ENCODE data around the gene NRL. TPM values are rescaled to one million over a fixed set of nuclear protein-coding genes. Genes with fewer than 3 reads are reported as not detected.

Gene NRL
- total RNA-seq, 2 donors from 2014 or later, result 0.88 to 2.7 TPM

DNA sequence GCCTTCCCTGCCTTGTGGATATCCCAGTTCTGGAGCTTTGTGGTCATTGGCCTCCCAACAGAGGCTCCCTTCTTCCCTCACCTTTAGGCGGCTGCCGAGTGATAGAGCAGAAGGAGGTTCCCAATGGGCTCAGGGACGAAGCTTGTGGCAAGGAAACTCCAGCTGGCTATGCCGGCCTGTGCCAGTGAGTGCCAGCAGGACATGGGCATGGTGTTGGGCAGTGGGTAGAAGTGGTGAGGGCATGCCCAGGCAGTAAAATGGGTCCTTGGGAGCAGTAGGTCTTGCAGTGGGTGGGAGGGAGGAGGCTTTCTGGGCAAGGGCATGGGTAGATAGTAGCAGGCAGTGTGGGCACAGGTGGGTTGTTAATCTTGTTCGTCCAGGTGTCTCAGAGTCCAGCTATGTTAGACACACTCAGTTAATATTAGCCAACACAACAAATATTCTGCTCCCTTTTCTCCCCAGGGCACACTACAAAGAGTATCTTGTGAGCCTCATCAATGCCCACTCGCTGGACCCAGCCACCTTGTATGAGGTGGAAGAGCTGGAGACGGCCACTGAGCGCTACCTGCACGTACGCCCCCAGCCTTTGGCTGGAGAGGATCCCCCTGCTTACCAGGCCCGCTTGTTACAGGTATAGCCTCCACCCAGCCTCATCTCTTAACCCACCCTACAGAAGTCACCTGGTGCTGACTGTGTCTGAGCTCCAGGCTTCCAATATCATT is 45.2 kb upstream of the NRL start:
- Histone ChIP-seq H3K9ac (ENCODE audit: low read depth in 2 of 2, low read length in 2 of 2) (no peak overlapping the region), H3K9me3 (no peaks in the 10 kb centered on the region), H3K27ac (peak overlapping the region; percentile 98), H3K36me3 (peaks cover 25% of the 10 kb centered on the region), H3K27me3 (no peaks in the 10 kb centered on the region), H3K4me3 (no peak overlapping the region), H3K4me1 (peaks cover 13% of the 10 kb centered on the region)
- intact Hi-C loops (cut with DNase I), result no loop called here
- DNase-seq, result no peak
- TF ChIP-seq CTCF (IDR thresholded peaks at IDR 0.05), result no peak

DNA sequence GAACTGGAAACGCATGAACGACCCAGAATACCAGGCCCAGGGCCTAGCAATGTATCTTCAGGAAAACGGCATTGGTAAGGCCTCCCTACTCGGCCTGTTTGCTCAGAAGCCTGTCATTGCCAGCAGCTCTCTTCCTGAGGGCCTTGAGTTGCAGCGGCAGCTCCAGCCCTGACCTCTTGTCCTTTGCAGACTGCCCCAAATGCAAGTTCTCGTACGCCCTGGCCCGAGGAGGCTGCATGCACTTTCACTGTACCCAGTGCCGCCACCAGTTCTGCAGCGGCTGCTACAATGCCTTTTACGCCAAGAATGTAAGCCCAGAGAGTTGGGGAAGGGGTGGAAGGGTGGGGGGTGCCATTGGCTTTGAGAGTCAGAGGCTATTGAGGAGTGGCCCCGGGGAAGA is 42.6 kb upstream of the NRL start:
- peaks cover 10% of the 10 kb centered on the region for H3K36me3 ChIP-seq
- no peak overlapping the region for H3K4me3 ChIP-seq
- no peak for TF ChIP-seq CTCF (IDR thresholded peaks at IDR 0.05)
- peaks cover 4% of the 10 kb centered on the region for H3K4me1 ChIP-seq
- DNase-seq, result no peak
- H3K27ac ChIP-seq, result no peak overlapping the region
- H3K9ac ChIP-seq (ENCODE audit: low read depth in 2 of 2, low read length in 2 of 2), result no peak overlapping the region
- H3K27me3 ChIP-seq, result no peaks in the 10 kb centered on the region
- H3K9me3 ChIP-seq, result no peaks in the 10 kb centered on the region
- intact Hi-C loops (cut with DNase I), result no loop called here

- Histone ChIP-seq H3K27ac (no peak overlapping the region), H3K4me3 (no peak overlapping the region), H3K27me3 (no peaks in the 10 kb centered on the region), H3K36me3 (peaks cover 12% of the 10 kb centered on the region), H3K9ac (ENCODE audit: low read depth in 2 of 2, low read length in 2 of 2) (no peak overlapping the region), H3K4me1 (no peaks in the 10 kb centered on the region), H3K9me3 (no peaks in the 10 kb centered on the region)
- intact Hi-C loops (cut with DNase I), result no loop called here
- no peak for DNase-seq
- no peak for TF ChIP-seq CTCF (IDR thresholded peaks at IDR 0.05)
Observed at GRCh38 chr14:24156840-24157239, 42.1 kb upstream of the NRL start.

- Histone ChIP-seq H3K9me3 (no peaks in the 10 kb centered on the region), H3K4me1 (no peaks in the 10 kb centered on the region), H3K9ac (ENCODE audit: low read depth in 2 of 2, low read length in 2 of 2) (no peak overlapping the region), H3K36me3 (peaks cover 27% of the 10 kb centered on the region), H3K27ac (no peak overlapping the region), H3K4me3 (no peak overlapping the region), H3K27me3 (no peaks in the 10 kb centered on the region)
- TF ChIP-seq CTCF (IDR thresholded peaks at IDR 0.05), result no peak
- intact Hi-C loops (cut with DNase I), result no loop called here
- DNase-seq, result no peak
Observed at GRCh38 chr14:24155100-24155499, 40.4 kb upstream of the NRL start.

DNA sequence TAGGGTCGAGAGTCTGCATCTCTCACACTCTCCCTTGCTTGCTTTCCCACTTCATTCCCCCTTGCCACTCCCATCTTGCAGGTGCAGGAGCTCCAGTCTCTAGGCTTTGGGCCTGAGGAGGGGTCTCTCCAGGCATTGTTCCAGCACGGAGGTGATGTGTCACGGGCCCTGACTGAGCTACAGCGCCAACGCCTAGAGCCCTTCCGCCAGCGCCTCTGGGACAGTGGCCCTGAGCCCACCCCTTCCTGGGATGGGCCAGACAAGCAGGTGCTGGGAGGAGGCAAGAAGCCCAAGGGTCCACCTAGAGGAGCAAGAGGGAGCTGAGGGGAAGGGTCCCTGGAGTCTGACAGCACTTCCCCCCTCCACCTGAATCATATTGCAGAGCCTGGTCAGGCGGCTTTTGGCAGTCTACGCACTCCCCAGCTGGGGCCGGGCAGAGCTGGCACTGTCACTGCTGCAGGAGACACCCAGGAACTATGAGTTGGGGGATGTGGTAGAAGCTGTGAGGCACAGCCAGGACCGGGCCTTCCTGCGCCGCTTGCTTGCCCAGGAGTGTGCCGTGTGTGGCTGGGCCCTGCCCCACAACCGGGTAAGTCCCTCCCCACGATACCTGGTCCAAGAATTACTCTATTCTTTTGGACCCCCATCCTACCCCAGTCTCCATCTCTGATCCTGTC is 36.8 kb upstream of the NRL start:
- Histone ChIP-seq H3K9me3 (no peaks in the 10 kb centered on the region), H3K9ac (ENCODE audit: low read depth in 2 of 2, low read length in 2 of 2) (no peak overlapping the region), H3K27me3 (no peaks in the 10 kb centered on the region), H3K36me3 (peaks cover 29% of the 10 kb centered on the region), H3K4me3 (no peak overlapping the region), H3K4me1 (peaks cover 12% of the 10 kb centered on the region), H3K27ac (no peak overlapping the region)
- DNase-seq, result no peak
- intact Hi-C loops (cut with DNase I), result no loop called here
- TF ChIP-seq CTCF (IDR thresholded peaks at IDR 0.05), result no peak

Data from colonic mucosa (tissue), 4 donors.